ENCODE data around the gene ZNF587.

DNA sequence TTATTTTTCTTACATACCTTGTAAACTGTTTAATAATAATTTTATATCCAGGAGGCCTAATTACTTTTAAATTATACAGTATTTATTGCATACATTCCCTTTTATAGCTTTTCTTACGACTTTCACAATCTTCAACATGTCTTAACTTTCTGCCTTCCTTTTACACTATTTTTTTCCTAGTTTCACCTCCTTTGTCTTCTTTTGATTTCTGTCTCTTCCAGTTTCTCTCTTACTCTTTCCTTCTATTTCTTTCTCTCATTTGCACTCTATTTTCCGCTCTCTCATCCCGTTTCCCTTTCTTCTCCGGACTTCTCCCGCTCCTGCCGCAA is 46.4 kb upstream of the ZNF587 start:
- TF ChIP-seq, protein P1, sequence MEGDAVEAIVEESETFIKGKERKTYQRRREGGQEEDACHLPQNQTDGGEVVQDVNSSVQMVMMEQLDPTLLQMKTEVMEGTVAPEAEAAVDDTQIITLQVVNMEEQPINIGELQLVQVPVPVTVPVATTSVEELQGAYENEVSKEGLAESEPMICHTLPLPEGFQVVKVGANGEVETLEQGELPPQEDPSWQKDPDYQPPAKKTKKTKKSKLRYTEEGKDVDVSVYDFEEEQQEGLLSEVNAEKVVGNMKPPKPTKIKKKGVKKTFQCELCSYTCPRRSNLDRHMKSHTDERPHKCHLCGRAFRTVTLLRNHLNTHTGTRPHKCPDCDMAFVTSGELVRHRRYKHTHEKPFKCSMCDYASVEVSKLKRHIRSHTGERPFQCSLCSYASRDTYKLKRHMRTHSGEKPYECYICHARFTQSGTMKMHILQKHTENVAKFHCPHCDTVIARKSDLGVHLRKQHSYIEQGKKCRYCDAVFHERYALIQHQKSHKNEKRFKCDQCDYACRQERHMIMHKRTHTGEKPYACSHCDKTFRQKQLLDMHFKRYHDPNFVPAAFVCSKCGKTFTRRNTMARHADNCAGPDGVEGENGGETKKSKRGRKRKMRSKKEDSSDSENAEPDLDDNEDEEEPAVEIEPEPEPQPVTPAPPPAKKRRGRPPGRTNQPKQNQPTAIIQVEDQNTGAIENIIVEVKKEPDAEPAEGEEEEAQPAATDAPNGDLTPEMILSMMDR (IDR thresholded peaks at IDR 0.05), result no peak
- no peak for TF ChIP-seq POLR2A (IDR thresholded peaks at IDR 0.05)

All from adrenal gland (tissue), 5 donors.